Thoracic aorta (tissue), 2 donors: Measurements from ENCODE around the gene ALCAM. TPM values are rescaled to one million over a fixed set of nuclear protein-coding genes. Genes with fewer than 3 reads are reported as not detected.

Experiments used
- ATAC-seq: fragments of 150-250 bp; one replicate; pipeline ENCODE4 v1.8.0; 2017; ENCODE audit warnings: low read depth; ENCODE audit not compliant: insufficient number of reproducible peaks, low FRiP score
- DNase-seq: peaks from one replicate; pipeline ENCODE4 v3.0.0-alpha.2; 2020; ENCODE audit warnings: low spot score
- H3K27ac ChIP-seq, 2 donors: fragments of 200-600 bp; sonication (generic); 1 replicate in 1 of 2; 2 replicates in 1 of 2; pipeline ENCODE4 v1.5.1; 2016; ENCODE audit warnings: mild to moderate bottlenecking in 2 of 2, moderate library complexity in 2 of 2
- H3K27me3 ChIP-seq: fragments of 200-600 bp; sonication (generic); replicated peaks from 2 replicates; pipeline ENCODE4 v1.6.0; 2016; ENCODE audit warnings: mild to moderate bottlenecking; ENCODE audit not compliant: insufficient read depth
- H3K36me3 ChIP-seq: fragments of 200-600 bp; sonication (generic); one replicate; pipeline ENCODE4 v1.5.1; 2016
- H3K4me1 ChIP-seq, 2 donors: fragments of 200-600 bp; sonication (generic); 1 replicate in 1 of 2; 2 replicates in 1 of 2; pipeline versions ENCODE4 v1.5.1 to v1.6.0; 2016; ENCODE audit warnings: low read depth in 2 of 2, mild to moderate bottlenecking in 1 of 2; ENCODE audit not compliant: control insufficient read depth in 1 of 2
- H3K4me3 ChIP-seq: fragments of 200-600 bp; sonication (generic); 2 replicates; pipeline ENCODE4 v1.5.1; 2016; ENCODE audit warnings: mild to moderate bottlenecking
- H3K9me3 ChIP-seq: fragments of 200-600 bp; sonication (generic); 2 replicates; pipeline ENCODE4 v1.5.1; 2016
- total RNA-seq, 2 donors: library from RNA; depleted of rRNA; stranded (reverse); fragments of >200 nt; gene quantifications; one replicate each; pipeline versions ENCODE4 v1.1.0 to v1.2.3, GENCODE V29; 2016
- TF ChIP-seq, protein P1 (sequence below): fragments of 200-600 bp; sonication (generic); IDR thresholded peaks from one replicate; pipeline ENCODE4 v1.5.1; 2019; ENCODE audit warnings: antibody characterized with exemption

Gene ALCAM
- total RNA-seq, 2 donors from 2014 or later, result 109 to 122 TPM

DNA sequence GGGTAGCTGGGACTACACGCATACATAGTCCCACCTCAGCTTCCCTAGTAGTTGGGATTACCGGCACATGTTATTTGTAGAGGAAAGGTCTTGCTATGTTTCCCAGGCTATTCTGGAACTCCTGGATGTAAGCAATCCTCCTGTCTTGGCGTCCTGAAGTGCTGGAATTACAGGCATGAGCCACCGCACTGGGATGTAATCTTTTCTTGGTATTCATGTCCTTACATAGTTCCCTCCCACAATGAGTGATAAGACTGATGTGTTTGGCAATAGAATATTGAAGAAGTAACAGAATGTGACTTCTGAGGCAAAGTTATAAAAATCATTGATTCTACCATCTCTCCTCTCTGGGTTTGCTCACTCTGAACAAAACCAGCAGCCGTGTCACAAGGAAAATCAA lies 22.7 kb upstream of the ALCAM start:
- TF ChIP-seq, protein P1, sequence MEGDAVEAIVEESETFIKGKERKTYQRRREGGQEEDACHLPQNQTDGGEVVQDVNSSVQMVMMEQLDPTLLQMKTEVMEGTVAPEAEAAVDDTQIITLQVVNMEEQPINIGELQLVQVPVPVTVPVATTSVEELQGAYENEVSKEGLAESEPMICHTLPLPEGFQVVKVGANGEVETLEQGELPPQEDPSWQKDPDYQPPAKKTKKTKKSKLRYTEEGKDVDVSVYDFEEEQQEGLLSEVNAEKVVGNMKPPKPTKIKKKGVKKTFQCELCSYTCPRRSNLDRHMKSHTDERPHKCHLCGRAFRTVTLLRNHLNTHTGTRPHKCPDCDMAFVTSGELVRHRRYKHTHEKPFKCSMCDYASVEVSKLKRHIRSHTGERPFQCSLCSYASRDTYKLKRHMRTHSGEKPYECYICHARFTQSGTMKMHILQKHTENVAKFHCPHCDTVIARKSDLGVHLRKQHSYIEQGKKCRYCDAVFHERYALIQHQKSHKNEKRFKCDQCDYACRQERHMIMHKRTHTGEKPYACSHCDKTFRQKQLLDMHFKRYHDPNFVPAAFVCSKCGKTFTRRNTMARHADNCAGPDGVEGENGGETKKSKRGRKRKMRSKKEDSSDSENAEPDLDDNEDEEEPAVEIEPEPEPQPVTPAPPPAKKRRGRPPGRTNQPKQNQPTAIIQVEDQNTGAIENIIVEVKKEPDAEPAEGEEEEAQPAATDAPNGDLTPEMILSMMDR, result no peak
- Histone ChIP-seq H3K27me3 (no peaks in the 10 kb centered on the region), H3K36me3 (no peaks in the 10 kb centered on the region), H3K9me3 (no peaks in the 10 kb centered on the region), H3K27ac (no peak overlapping the region), H3K4me3 (no peak overlapping the region), H3K4me1 (no peaks in the 10 kb centered on the region)
- DNase-seq, result no peak
- no peak for ATAC-seq

DNA sequence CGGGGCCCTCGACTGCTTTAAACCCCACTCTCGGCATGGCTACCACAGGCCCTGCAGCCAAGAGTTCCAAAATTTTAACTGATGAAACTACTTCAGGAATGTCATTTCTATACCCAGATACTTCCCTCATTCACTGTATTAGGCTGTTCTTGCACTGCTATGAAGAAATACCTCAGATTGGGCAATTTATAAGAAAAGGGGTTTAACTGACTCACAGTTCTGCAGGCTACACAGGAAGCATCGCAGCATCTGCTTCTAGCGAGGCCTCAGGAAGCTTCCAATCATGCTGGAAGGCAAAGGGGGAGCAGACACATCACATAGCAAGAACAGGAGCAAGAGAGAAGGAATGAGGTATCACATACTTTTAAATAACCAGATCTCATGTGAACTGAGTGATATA lies 21.6 kb upstream of the ALCAM start:
- no peak overlapping the region for H3K4me3 ChIP-seq
- no peak for DNase-seq
- H3K27me3 ChIP-seq, result no peaks in the 10 kb centered on the region
- TF ChIP-seq, protein P1, result no peak
- no peak for ATAC-seq
- no peaks in the 10 kb centered on the region for H3K36me3 ChIP-seq
- H3K9me3 ChIP-seq, result no peaks in the 10 kb centered on the region
- no peak overlapping the region for H3K27ac ChIP-seq
- H3K4me1 ChIP-seq, result no peaks in the 10 kb centered on the region

DNA sequence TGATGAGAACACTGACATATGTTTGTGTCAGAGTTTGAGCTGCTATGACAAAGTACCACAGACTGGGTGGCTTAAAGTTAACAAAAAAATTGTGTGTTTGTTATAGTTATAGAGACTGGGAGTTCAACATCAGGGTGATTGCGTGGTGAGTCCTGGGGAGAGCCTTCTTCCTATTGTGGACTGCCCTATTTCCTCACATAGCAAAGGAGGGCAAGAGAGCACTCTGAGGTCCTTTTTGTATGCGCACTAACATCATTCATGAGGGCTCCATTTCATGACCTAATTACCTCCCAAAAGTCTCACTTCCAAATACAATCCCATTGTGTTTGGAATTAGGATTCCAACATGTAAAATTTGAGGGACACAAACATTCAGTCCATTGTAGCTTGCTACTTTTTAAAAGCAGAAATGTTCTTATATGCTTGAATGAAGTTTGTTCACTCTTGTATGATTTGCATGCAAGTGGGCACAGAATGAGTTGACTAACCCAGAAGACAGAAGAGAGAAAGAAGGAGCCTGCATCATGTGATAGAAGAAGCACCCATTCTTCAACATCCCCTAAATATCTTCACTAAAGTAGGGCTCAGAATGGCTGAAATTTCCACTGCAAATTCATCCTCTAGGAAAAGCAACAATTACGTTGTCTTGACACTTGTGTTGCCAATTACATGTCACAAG lies 18.9 kb upstream of the ALCAM start:
- Histone ChIP-seq H3K9me3 (no peaks in the 10 kb centered on the region), H3K27me3 (no peaks in the 10 kb centered on the region), H3K4me1 (no peaks in the 10 kb centered on the region), H3K36me3 (no peaks in the 10 kb centered on the region), H3K27ac (no peak overlapping the region), H3K4me3 (no peak overlapping the region)
- ATAC-seq (no peak), DNase-seq (no peak)
- TF ChIP-seq, protein P1, result no peak

DNA sequence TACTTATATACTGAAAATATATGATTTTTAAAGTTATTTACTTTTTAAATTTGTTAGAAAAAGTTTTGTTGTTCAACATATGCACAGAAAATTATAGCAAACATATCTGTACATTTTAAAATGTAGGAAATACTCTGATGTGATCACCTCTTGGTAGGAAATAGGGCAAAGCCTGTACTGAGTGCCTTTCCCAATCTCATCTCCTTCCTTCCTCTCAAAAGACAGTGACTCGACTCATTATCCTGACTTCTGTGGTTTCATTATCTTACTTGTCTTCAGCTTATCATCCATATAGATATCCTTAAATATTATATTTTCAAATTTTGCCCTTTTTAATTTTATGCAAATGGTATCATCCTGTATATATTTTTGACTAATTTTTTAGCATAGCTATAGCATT lies 18.4 kb upstream of the ALCAM start:
- DNase-seq, result no peak
- ATAC-seq, result no peak
- TF ChIP-seq, protein P1, result no peak
- no peaks in the 10 kb centered on the region for H3K4me1 ChIP-seq
- no peaks in the 10 kb centered on the region for H3K9me3 ChIP-seq
- no peaks in the 10 kb centered on the region for H3K27me3 ChIP-seq
- no peak overlapping the region for H3K27ac ChIP-seq
- H3K4me3 ChIP-seq, result no peak overlapping the region
- H3K36me3 ChIP-seq, result no peaks in the 10 kb centered on the region

DNA sequence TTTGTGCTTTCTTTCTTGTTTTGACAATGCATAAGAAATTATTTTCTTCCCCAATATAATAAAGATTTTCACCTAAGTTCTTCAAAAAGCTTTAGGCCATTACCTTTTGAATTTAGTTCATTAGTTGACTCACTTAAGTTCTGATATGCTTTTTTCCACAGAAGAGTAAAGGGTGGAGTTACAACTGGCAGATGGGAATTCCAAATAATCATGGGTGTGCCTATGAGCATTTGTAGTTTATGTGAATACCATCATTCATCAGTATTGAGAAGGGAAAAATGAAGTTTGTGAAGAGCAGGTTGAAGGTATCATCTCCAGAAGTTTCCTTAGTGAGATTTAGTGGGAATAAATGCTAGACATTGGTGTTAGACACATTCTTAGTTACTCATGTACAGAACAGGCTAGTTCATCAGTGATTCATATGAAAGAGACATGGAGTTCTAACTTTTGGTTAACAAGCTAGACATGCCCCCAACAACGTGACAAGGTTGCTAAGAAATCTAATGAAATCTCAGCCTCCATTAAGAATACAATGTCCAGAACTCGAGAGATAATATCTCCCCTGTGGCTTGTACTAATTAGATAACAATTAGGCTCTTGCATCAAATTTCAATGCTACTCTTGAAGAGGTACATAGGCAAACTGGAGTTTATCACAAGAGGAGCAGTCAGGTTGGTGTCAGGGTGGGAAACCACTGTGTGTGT lies 16.9 kb upstream of the ALCAM start:
- ATAC-seq (no peak), DNase-seq (no peak)
- Histone ChIP-seq H3K27me3 (no peaks in the 10 kb centered on the region), H3K9me3 (no peaks in the 10 kb centered on the region), H3K27ac (no peak overlapping the region), H3K36me3 (no peaks in the 10 kb centered on the region), H3K4me3 (no peak overlapping the region), H3K4me1 (peaks cover 0 to 7% of the 10 kb centered on the region in 2 donors)
- TF ChIP-seq, protein P1, result no peak
